HCT116 (cell line): ENCODE data around the gene PXDN.

ENCODE experiments used
- EZH2 ChIP-seq: fragments of 200-600 bp; sonication (generic); IDR thresholded peaks from 2 replicates; pipeline ENCODE4 v1.6.1; 2017; ENCODE audit warnings: antibody characterized with exemption, mixed run types
- EZH2phosphoT487 ChIP-seq: fragments of 200-600 bp; IDR thresholded peaks from 2 replicates; pipeline ENCODE4 v1.6.1; 2018; ENCODE audit warnings: antibody characterized with exemption, borderline replicate concordance
- POLR2A ChIP-seq: IDR thresholded peaks from 2 replicates; pipeline ENCODE4 v1.7.0; 2011; ENCODE audit warnings: borderline replicate concordance; ENCODE audit not compliant: insufficient read depth, insufficient read length; ENCODE audit errors: extremely low read depth
- RAD21 ChIP-seq: IDR thresholded peaks from 2 replicates; pipeline ENCODE4 v1.6.1; 2012; ENCODE audit warnings: low read depth, mild to moderate bottlenecking
- SIN3A ChIP-seq: IDR thresholded peaks from 2 replicates; pipeline ENCODE4 v1.6.1; 2012; ENCODE audit warnings: low read depth
- TF ChIP-seq, protein P1 (sequence below), 3 experiments: fragments of 200-600 bp in 1 of 3; sonication (generic) in 1 of 3; IDR thresholded peaks in 2 of 3; conservative IDR thresholded peaks in 1 of 3; 2 replicates each; pipeline ENCODE4 v1.5.1; 2012 to 2017; ENCODE audit warnings: low read depth in 2 of 3, low read length in 2 of 3, antibody characterized with exemption in 1 of 3, borderline replicate concordance in 1 of 3, control low read depth in 1 of 3, mild to moderate bottlenecking in 1 of 3, mixed read lengths in 1 of 3, mixed run types in 1 of 3, moderate library complexity in 1 of 3; ENCODE audit not compliant: insufficient read depth in 1 of 3

DNA sequence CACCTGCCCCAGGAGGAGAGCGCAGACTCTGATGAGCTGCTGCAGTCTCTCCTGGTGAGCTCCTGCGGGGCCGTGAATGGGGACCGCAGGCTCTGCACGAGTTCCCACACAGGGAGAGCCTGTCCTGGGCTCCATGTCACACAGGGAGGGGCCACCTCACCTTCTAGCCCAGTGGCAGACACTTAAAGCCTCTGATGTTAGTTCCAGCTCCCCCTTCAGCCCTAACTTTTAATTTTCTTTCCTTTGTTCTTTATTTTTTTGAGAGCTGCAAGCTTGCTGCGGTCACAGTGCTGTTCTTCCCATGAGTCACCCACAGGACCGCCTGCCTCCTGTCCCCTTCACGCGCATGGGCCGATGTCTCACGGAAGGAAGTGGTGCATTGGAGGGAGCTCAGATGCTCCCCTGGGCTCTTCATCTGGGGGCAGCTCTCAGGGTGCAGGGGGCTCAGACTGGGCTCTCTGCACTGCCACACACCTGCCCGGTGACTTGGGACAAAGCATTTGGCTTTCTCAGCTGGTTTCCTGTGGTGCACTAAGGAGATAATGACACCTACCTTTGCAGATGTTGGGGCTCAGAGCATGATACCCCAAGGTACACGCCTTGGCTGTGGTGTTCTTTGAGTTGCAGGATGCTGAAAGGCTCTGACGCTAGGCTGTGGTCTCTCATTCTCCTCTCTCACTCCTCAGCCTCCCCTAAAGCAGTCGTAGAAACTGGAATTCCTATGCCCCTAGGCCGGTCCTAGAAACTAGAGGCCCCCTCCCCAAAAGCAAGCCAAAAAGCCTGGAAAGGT, 37.2 kb upstream of the PXDN start:
- TF ChIP-seq, protein P1, sequence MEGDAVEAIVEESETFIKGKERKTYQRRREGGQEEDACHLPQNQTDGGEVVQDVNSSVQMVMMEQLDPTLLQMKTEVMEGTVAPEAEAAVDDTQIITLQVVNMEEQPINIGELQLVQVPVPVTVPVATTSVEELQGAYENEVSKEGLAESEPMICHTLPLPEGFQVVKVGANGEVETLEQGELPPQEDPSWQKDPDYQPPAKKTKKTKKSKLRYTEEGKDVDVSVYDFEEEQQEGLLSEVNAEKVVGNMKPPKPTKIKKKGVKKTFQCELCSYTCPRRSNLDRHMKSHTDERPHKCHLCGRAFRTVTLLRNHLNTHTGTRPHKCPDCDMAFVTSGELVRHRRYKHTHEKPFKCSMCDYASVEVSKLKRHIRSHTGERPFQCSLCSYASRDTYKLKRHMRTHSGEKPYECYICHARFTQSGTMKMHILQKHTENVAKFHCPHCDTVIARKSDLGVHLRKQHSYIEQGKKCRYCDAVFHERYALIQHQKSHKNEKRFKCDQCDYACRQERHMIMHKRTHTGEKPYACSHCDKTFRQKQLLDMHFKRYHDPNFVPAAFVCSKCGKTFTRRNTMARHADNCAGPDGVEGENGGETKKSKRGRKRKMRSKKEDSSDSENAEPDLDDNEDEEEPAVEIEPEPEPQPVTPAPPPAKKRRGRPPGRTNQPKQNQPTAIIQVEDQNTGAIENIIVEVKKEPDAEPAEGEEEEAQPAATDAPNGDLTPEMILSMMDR (IDR thresholded peaks at IDR 0.05 in 2 of 3, conservative IDR thresholded peaks at IDR 0.05 in 1 of 3; ENCODE audit: borderline replicate concordance in 1 of 3, insufficient read depth in 1 of 3, low read depth in 2 of 3, low read length in 2 of 3), result no peak
- TF ChIP-seq EZH2phosphoT487, result no peak
- TF ChIP-seq EZH2, result no peak
- no peak for TF ChIP-seq RAD21
- no peak for TF ChIP-seq POLR2A
- TF ChIP-seq SIN3A, result no peak
